ENCODE results near the gene GDPD3. TPM values are rescaled to one million over a fixed set of nuclear protein-coding genes. Genes with fewer than 3 reads are reported as not detected.

GDPD3 gene
- total and polyA plus RNA-seq, 2 experiments from 2014 or later = 0.72 to 2.0 TPM

- H3K36me3 ChIP-seq = peaks cover 55% of the 10 kb centered on the region
- no peak for TF ChIP-seq CTCF (IDR thresholded peaks at IDR 0.05; ENCODE audit: low read depth, low read length)
- peak; percentile 27 to 58 for DNase-seq (ENCODE audit: low read depth in 1 of 2, low spot score in 1 of 2)
- peak overlapping the region; percentile 69 for H3K27ac ChIP-seq
- no peaks in the 10 kb centered on the region for H3K27me3 ChIP-seq
- H3K4me1 ChIP-seq (ENCODE audit: low read depth) = peaks cover 16% of the 10 kb centered on the region
- H3K9me3 ChIP-seq (ENCODE audit: low read depth) = no peaks in the 10 kb centered on the region
- no peak overlapping the region for H3K4me3 ChIP-seq
Observed at GRCh38 chr16:30069611-30070462, 43.5 kb downstream of the GDPD3 start.

GRCh38 chr16:30068750-30069610 lies 44.4 kb downstream of the GDPD3 start:
- H3K36me3 ChIP-seq = peaks cover 55% of the 10 kb centered on the region
- H3K27me3 ChIP-seq = no peaks in the 10 kb centered on the region
- peak; percentile 58 for TF ChIP-seq CTCF (IDR thresholded peaks at IDR 0.05; ENCODE audit: low read depth, low read length)
- peak overlapping the region; percentile 69 for H3K27ac ChIP-seq
- peaks cover 16% of the 10 kb centered on the region for H3K4me1 ChIP-seq (ENCODE audit: low read depth)
- peak in 1 of 2 donors; percentile 30 for DNase-seq (ENCODE audit: low read depth in 1 of 2, low spot score in 1 of 2)
- H3K9me3 ChIP-seq (ENCODE audit: low read depth) = no peaks in the 10 kb centered on the region
- H3K4me3 ChIP-seq = no peak overlapping the region

- peaks cover 55% of the 10 kb centered on the region for H3K36me3 ChIP-seq
- no peaks in the 10 kb centered on the region for H3K9me3 ChIP-seq (ENCODE audit: low read depth)
- no peak overlapping the region for H3K4me3 ChIP-seq
- DNase-seq (ENCODE audit: low read depth in 1 of 2, low spot score in 1 of 2) = no peak
- peak overlapping the region; percentile 69 for H3K27ac ChIP-seq
- peaks cover 22% of the 10 kb centered on the region for H3K4me1 ChIP-seq (ENCODE audit: low read depth)
- TF ChIP-seq CTCF (IDR thresholded peaks at IDR 0.05; ENCODE audit: low read depth, low read length) = no peak
- no peaks in the 10 kb centered on the region for H3K27me3 ChIP-seq
Observed at GRCh38 chr16:30068333-30068732, 45.0 kb downstream of the GDPD3 start.

GRCh38 chr16:30067584-30067916 lies 45.8 kb downstream of the GDPD3 start:
- TF ChIP-seq CTCF (IDR thresholded peaks at IDR 0.05; ENCODE audit: low read depth, low read length) = no peak
- Histone ChIP-seq H3K36me3 (peaks cover 55% of the 10 kb centered on the region), H3K9me3 (ENCODE audit: low read depth) (no peaks in the 10 kb centered on the region), H3K27me3 (no peaks in the 10 kb centered on the region), H3K4me1 (ENCODE audit: low read depth) (peaks cover 28% of the 10 kb centered on the region), H3K27ac (peak overlapping the region; percentile 57), H3K4me3 (peak overlapping the region; percentile 85)
- DNase-seq (ENCODE audit: low read depth in 1 of 2, low spot score in 1 of 2) = no peak

GRCh38 chr16:30066761-30067583 lies 46.4 kb downstream of the GDPD3 start:
- DNase-seq (ENCODE audit: low read depth in 1 of 2, low spot score in 1 of 2) = no peak
- Histone ChIP-seq H3K27me3 (no peaks in the 10 kb centered on the region), H3K4me1 (ENCODE audit: low read depth) (peaks cover 28% of the 10 kb centered on the region), H3K36me3 (peaks cover 50% of the 10 kb centered on the region), H3K9me3 (ENCODE audit: low read depth) (no peaks in the 10 kb centered on the region), H3K4me3 (peak overlapping the region; percentile 85), H3K27ac (peak overlapping the region; percentile 92)
- TF ChIP-seq CTCF (IDR thresholded peaks at IDR 0.05; ENCODE audit: low read depth, low read length) = no peak

Data from cardiac muscle cell (in vitro differentiated cells and primary cell).